HG02970 (cell line): ENCODE data around the gene HBQ1.
"Not testable (repeated sequence)": the region's sequence is repeated elsewhere in the genome, so short reads cannot be mapped to it uniquely, and the experiment has no call there.

Experiments
- ATAC-seq: cut with Tn5 transposase; IDR thresholded peaks from one replicate; pipeline ENCODE4 v1.9.1; 2021; ENCODE audit warnings: mild to moderate bottlenecking, moderate library complexity, moderate number of reproducible peaks; ENCODE audit not compliant: unreplicated experiment, low FRiP score

Gene HBQ1

DNA sequence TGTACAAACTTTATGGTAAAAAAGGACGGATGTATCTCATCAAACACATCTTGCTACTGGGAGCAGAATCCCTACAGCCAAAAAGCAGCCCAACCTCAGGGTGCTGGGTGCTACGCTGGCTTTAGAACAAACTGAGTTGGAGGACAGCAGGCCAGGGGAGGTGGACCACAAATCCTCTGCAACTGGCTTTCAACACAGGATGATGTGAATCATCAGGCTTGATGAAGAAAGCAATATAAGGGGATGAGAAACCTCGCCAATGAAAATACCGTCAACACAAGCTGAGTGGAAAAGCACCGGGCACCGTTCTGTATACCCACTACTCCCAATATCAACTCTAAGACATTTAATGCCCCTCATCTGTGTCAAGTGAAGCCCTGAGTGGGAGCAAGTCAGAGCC lies 14.3 kb downstream of the HBQ1 start:
- ATAC-seq = no peak

GRCh38 chr16:200388-200787 lies 20.1 kb downstream of the HBQ1 start:
- no peak for ATAC-seq

- no peak for ATAC-seq
Observed at GRCh38 chr16:203246-203645, 23.0 kb downstream of the HBQ1 start.

DNA sequence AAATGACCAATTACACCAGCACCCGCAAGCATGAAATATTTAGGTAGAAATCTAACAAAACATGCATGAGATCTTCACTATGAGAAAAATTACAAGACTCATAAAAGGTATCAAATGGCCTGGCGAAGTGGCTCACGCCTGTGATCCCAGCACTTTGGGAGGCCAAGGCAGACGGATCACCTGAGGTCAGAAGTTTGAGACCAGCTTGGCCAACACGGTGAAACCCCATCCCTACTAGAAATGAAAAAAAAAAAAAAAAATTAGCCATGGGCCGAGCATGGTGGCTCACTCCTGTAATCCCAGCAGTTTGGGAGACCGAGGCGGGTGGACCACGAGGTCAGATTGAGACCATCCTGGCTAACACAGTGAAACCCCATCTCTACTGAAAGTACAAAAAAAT lies 23.8 kb downstream of the HBQ1 start:
- ATAC-seq = not testable (repeated sequence)

- not testable (repeated sequence) for ATAC-seq
Observed at GRCh38 chr16:209359-209758, 29.1 kb downstream of the HBQ1 start.

- not testable (repeated sequence) for ATAC-seq
Observed at GRCh38 chr16:211631-212180, 31.4 kb downstream of the HBQ1 start.

DNA sequence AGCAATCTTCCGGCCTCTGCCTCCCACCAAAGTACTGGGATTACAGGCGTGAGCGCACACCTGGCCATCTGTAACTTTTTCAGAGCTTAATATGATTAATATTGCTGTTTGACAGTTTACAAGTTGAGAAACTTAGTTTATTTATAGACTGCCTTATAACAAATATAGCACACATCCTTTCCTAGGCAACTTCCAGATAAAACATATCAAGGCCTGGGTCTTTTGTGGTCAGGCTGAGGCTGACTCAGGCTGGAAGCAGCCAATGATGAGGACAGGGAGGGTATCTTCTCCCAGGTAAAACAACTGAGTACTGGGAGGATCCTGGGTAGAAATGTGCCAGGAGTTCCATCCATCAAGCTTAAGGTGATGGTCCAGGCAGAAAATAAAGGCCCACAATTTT lies 32.7 kb downstream of the HBQ1 start:
- ATAC-seq = no peak

DNA sequence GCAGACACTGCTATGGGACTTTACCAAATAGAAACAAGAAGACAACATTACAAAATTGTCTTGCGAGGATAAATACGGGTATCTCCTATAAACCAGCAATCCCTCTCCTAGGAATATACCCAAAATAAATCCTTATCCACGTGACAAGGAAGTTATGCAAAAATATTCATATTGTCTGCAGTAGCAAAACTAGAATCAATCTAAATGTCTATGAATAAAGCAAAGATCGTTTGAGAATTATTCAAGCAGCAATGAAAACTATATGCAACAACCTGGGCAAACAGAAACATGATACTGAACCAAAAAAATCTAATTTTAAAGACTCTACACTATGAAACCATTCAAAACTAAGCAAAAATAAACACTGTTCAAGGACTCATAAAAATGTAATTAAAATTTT lies 39.8 kb downstream of the HBQ1 start:
- no peak for ATAC-seq

DNA sequence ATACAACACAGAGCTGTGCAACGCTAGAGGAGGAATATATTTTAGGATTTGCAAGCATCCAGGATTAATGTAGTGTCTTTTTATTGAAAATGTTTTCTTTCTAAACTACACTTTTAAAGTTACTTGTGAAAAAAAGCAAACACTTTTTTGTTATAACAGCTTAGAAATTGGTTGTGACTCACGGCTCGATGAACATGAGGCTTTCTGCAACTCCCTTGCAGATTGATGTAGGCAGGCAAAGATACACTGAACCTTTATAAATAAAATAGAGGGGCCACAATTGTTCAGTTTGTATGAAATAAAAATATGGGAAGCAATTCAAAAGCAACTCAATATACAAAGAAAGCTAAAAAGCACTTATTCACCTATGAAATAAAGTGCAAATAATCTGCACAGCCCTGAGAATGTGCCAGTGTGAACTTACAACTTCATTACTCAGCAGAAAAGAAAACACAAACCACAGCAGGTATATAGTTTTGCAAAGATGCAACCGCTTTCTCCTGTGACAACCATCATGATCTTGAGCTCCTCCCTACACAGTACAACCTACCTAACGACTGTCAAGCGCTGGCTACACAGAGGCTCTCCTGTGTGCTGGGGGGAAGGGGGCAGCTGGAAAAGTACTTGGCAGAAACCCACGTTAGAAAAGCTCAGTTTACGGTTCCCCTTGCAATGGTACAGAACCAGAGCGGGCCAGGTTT lies 48.0 kb downstream of the HBQ1 start:
- ATAC-seq = peak; percentile 4

- peak; percentile 90 for ATAC-seq
Observed at GRCh38 chr16:228852-229730, 48.8 kb downstream of the HBQ1 start, which contains the start of gene LUC7L. TSS of gene LUC7L (minus strand) at chr16:229449. CDS start at chr16:229339, 110 bp downstream.

GRCh38 chr16:229731-230281 lies 49.5 kb downstream of the HBQ1 start:
- no peak for ATAC-seq

DNA sequence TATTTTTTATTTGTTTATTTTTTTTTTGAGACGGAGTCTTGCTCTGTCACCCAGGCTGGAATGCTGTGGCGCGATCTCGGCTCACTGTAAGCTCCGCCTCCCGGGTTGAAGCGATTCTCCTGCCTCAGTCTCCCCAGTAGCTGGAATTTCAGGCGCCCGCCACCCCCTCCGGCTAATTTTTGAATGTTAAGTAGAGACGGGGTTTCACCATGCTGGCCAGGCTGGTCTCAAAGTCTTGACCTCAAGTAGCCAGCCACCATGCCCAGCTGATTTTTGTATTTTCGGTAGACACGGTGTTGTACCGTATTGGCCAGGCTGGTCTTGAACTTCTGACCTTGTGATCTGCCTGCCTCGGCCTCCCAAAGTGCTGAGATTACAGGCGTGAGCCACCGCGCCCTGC lies 50.1 kb downstream of the HBQ1 start:
- not testable (repeated sequence) for ATAC-seq
